ENCODE data around the gene BPIFB2. TPM values are rescaled to one million over a fixed set of nuclear protein-coding genes. Genes with fewer than 3 reads are reported as not detected.

The BPIFB2 gene
- total and polyA plus RNA-seq, 10 of the 15 experiments (the other 5 are each of a cell fraction or from before 2014, with no cell fraction given): not detected

- Histone ChIP-seq H3K4me3 (no peak overlapping the region), H4K20me1 (ENCODE audit: control insufficient read depth, insufficient read depth) (no peaks in the 10 kb centered on the region), H3K9ac (ENCODE audit: control insufficient read depth, insufficient read depth, low read length) (no peak overlapping the region), H3K4me1 (ENCODE audit: control insufficient read depth, insufficient read depth, low read length) (no peaks in the 10 kb centered on the region), H3K27ac (ENCODE audit: control insufficient read depth, insufficient read depth) (no peak overlapping the region), H3K27me3 (replicated peaks in 1 of 2; ENCODE audit: control insufficient read depth in 2 of 2, insufficient read depth in 2 of 2, low read length in 1 of 2) (no peaks in the 10 kb centered on the region; a peak in 2 of 4 replicates), H2AFZ (ENCODE audit: control insufficient read depth, low read depth, low read length) (no peak overlapping the region), H3K4me2 (ENCODE audit: control insufficient read depth, insufficient read depth) (no peak overlapping the region), H3K36me3 (ENCODE audit: control insufficient read depth in 2 of 2, insufficient read depth in 2 of 2, low read length in 1 of 2) (no peaks in the 10 kb centered on the region), H3K79me2 (ENCODE audit: control insufficient read depth, insufficient read depth, low read length) (no peaks in the 10 kb centered on the region), H3K9me3 (replicated peaks; ENCODE audit: control insufficient read depth, insufficient read depth, low read length) (no peaks in the 10 kb centered on the region)
- 61% methylated on average over 17 of the region's 18 CpGs for WGBS (ENCODE audit: insufficient coverage, insufficient replicate concordance, low lambda C conversion rate, missing lambda C conversion rate)
- ChIA-PET SMC1A (ENCODE audit: uncharacterized antibody, unreplicated experiment) (no interaction called here), POLR2A (no interaction called here), RAD21 (ENCODE audit: unreplicated experiment) (no interaction called here), CTCF (interaction anchor here (1.2 kb wide), 1 partner anchor 18 kb away, joined by 4 read pairs; the partner anchor contains the start of gene SUN5)
- in situ Hi-C loops (cut with MboI): no loop called here
- DNase-seq (ENCODE audit: low read depth, low spot score) (no peak), FAIRE-seq (no peak), ATAC-seq (no peak)
- BruUV-seq (replicated peaks): no TSS peak
- intact Hi-C loops (cut with micrococcal nuclease; ENCODE audit: unreplicated experiment): no loop called here
- TF ChIP-seq TCF3 (IDR thresholded peaks at IDR 0.05; ENCODE audit: borderline replicate concordance, insufficient read depth, low read depth, low read length) (no peak), PML (IDR thresholded peaks at IDR 0.05; ENCODE audit: low read length) (no peak), MEF2A (IDR thresholded peaks at IDR 0.05; ENCODE audit: insufficient read depth, low read depth, low read length) (no peak), CHD2 (IDR thresholded peaks at IDR 0.05; ENCODE audit: borderline replicate concordance, low read depth, low read length) (no peak), BCLAF1 (IDR thresholded peaks at IDR 0.05) (no peak), CBX5 (IDR thresholded peaks at IDR 0.05; ENCODE audit: low read depth) (no peak), SMAD5 (IDR thresholded peaks at IDR 0.05; ENCODE audit: low read depth) (no peak), NR2C2 (IDR thresholded peaks at IDR 0.05; ENCODE audit: borderline replicate concordance, control insufficient read depth, insufficient read length, low read depth) (no peak), ZNF687 (IDR thresholded peaks at IDR 0.05) (no peak), POLR2AphosphoS2 (IDR thresholded peaks at IDR 0.05; ENCODE audit: low read depth, low read length) (no peak), TBL1XR1 (IDR thresholded peaks at IDR 0.05; ENCODE audit: low read depth, low read length) (no peak), MLLT1 (IDR thresholded peaks at IDR 0.05) (no peak), SIX5 (IDR thresholded peaks at IDR 0.05; ENCODE audit: low read depth, low read length, severe bottlenecking) (no peak), RAD51 (IDR thresholded peaks at IDR 0.05) (no peak), HDAC6 (IDR thresholded peaks at IDR 0.05; ENCODE audit: unreplicated experiment) (no peak)
These were observed 21.1 kb upstream of the BPIFB2 start for GRCh38 chr20:32986331-32986966.

Data from GM12878 (cell line).